A673 (cell line): Measurements from ENCODE around the gene MOSMO.
"Not testable (repeated sequence)": the region's sequence is repeated elsewhere in the genome, so short reads cannot be mapped to it uniquely, and the experiment has no call there.

Experiments used
- EZH2 ChIP-seq: fragments of 200-600 bp; sonication (generic); IDR thresholded peaks from 2 replicates; pipeline ENCODE4 v1.6.1; 2017; ENCODE audit warnings: borderline replicate concordance, low read depth, mild to moderate bottlenecking, mixed read lengths, antibody characterized with exemption, low read length; ENCODE audit not compliant: poor library complexity, severe bottlenecking
- TF ChIP-seq, protein P1 (sequence below): fragments of 300-800, 200-600 bp; sonication (generic); conservative IDR thresholded peaks from 2 replicates; pipeline ENCODE4 v1.5.1; 2017; ENCODE audit warnings: low read depth, mild to moderate bottlenecking, antibody characterized with exemption, low read length, moderate library complexity, mixed read lengths

DNA sequence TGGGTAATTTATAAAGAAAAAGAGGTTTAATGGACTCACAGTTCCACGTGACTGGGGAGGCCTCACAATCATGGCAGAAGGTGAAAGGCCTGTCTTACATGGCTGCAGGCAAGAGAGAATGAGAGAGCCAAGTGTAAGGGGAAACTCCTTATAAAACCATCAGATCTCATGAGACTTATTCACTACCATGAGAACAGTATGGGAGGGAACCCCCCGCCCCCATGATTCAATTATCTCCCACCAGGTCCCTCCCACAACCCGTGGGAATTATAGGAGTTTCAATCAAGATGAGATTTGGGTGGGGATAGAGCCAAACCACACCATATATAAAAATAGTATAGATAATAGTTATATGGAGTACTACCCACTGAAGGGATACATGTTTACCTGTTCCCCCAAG lies 36.0 kb downstream of the MOSMO start:
- TF ChIP-seq, protein P1, sequence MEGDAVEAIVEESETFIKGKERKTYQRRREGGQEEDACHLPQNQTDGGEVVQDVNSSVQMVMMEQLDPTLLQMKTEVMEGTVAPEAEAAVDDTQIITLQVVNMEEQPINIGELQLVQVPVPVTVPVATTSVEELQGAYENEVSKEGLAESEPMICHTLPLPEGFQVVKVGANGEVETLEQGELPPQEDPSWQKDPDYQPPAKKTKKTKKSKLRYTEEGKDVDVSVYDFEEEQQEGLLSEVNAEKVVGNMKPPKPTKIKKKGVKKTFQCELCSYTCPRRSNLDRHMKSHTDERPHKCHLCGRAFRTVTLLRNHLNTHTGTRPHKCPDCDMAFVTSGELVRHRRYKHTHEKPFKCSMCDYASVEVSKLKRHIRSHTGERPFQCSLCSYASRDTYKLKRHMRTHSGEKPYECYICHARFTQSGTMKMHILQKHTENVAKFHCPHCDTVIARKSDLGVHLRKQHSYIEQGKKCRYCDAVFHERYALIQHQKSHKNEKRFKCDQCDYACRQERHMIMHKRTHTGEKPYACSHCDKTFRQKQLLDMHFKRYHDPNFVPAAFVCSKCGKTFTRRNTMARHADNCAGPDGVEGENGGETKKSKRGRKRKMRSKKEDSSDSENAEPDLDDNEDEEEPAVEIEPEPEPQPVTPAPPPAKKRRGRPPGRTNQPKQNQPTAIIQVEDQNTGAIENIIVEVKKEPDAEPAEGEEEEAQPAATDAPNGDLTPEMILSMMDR = not testable (repeated sequence)
- TF ChIP-seq EZH2 = not testable (repeated sequence)
